Measurements from ENCODE around the gene ARHGAP18.

Gene ARHGAP18

DNA sequence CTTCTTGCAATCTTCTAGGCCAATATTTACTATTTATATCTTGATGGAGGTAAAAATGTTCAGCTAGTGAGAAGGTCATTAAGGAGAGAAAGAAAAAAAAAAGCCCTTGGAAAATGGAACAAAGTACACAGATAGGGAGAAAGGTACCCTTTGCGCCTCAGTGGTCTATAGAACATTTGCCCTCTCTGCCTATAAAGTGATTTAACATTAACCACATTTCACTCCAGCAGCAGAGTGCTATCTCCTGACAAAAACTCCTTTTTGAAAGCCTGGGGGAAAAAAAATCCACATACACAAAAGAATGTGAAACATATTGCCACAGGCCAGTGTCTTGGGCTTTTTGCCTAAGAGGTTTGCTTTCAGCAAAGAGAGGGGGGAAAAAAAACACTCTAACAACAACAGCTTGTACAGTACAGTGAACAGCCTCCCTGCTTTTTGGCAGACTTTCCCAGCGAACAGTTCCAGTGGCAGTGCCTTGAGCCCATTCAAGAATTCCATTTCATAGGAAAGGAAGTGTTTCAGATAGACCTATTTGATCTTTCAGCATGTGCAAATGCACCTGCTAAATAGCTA lies 695 bp downstream of the ARHGAP18 start:
- ChIA-PET POLR2A (interaction anchor here (0.9 to 1.6 kb wide), 7 partner anchors 9 to 54 kb away, joined by 3 to 15 read pairs (median 3); no protein-coding TSS in a partner anchor), CTCF (interaction anchor here (0.5 to 1.3 kb wide), 6 partner anchors 10 to 401 kb away, joined by 3 to 5 read pairs (median 4); no protein-coding TSS in a partner anchor)
- no peak for DNase-seq (ENCODE audit: extremely low spot score)
- TF ChIP-seq ELF4 (IDR thresholded peaks at IDR 0.05) = no peak
- TF ChIP-seq HDGF (IDR thresholded peaks at IDR 0.05; ENCODE audit: borderline replicate concordance) = no peak
- no peak for TF ChIP-seq FOXM1 (IDR thresholded peaks at IDR 0.05; ENCODE audit: borderline replicate concordance)
- TF ChIP-seq FOXK2 (IDR thresholded peaks at IDR 0.05) = no peak
- no peak for TF ChIP-seq L3MBTL2 (conservative IDR thresholded peaks at IDR 0.05)
- TF ChIP-seq SUZ12 (IDR thresholded peaks at IDR 0.05) = no peak
- no peak for TF ChIP-seq BHLHE40 (IDR thresholded peaks at IDR 0.05; ENCODE audit: borderline replicate concordance)
- TF ChIP-seq, protein P1, sequence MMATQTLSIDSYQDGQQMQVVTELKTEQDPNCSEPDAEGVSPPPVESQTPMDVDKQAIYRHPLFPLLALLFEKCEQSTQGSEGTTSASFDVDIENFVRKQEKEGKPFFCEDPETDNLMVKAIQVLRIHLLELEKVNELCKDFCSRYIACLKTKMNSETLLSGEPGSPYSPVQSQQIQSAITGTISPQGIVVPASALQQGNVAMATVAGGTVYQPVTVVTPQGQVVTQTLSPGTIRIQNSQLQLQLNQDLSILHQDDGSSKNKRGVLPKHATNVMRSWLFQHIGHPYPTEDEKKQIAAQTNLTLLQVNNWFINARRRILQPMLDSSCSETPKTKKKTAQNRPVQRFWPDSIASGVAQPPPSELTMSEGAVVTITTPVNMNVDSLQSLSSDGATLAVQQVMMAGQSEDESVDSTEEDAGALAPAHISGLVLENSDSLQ (IDR thresholded peaks at IDR 0.05) = no peak
- no peak for TF ChIP-seq NFRKB (IDR thresholded peaks at IDR 0.05)
- no peak for TF ChIP-seq ARNT (IDR thresholded peaks at IDR 0.05)
- no peak for TF ChIP-seq TARDBP (IDR thresholded peaks at IDR 0.05)
- TF ChIP-seq FOXA1 (IDR thresholded peaks at IDR 0.05) = no peak
- TF ChIP-seq LEF1 (IDR thresholded peaks at IDR 0.05; ENCODE audit: borderline replicate concordance) = no peak
- no peak for TF ChIP-seq CTBP1 (IDR thresholded peaks at IDR 0.05; ENCODE audit: borderline replicate concordance)
- no peak for TF ChIP-seq ZNF384 (IDR thresholded peaks at IDR 0.05)
- no peak for TF ChIP-seq SP1 (IDR thresholded peaks at IDR 0.05)

GRCh38 chr6:129708496-129709195 lies 1.3 kb downstream of the ARHGAP18 start:
- TF ChIP-seq FOXA1 (IDR thresholded peaks at IDR 0.05) (no peak), FOXM1 (IDR thresholded peaks at IDR 0.05; ENCODE audit: borderline replicate concordance) (no peak), FOXK2 (IDR thresholded peaks at IDR 0.05) (no peak), NFRKB (IDR thresholded peaks at IDR 0.05) (no peak), BHLHE40 (IDR thresholded peaks at IDR 0.05; ENCODE audit: borderline replicate concordance) (no peak), L3MBTL2 (conservative IDR thresholded peaks at IDR 0.05) (no peak), LEF1 (IDR thresholded peaks at IDR 0.05; ENCODE audit: borderline replicate concordance) (no peak), HDGF (IDR thresholded peaks at IDR 0.05; ENCODE audit: borderline replicate concordance) (no peak), SP1 (IDR thresholded peaks at IDR 0.05) (no peak), CTBP1 (IDR thresholded peaks at IDR 0.05; ENCODE audit: borderline replicate concordance) (no peak), SUZ12 (IDR thresholded peaks at IDR 0.05) (no peak), TARDBP (IDR thresholded peaks at IDR 0.05) (no peak), ELF4 (IDR thresholded peaks at IDR 0.05) (no peak), ZNF384 (IDR thresholded peaks at IDR 0.05) (no peak), ARNT (IDR thresholded peaks at IDR 0.05) (no peak)
- TF ChIP-seq, protein P1 (IDR thresholded peaks at IDR 0.05) = no peak
- DNase-seq (ENCODE audit: extremely low spot score) = no peak
- CTCF ChIA-PET = interaction anchor here (0.5 to 1.3 kb wide), 6 partner anchors 11 to 209 kb away, joined by 3 to 12 read pairs (median 4); no protein-coding TSS in a partner anchor
- POLR2A ChIA-PET = no interaction called here

GRCh38 chr6:129707882-129708495 lies 2.0 kb downstream of the ARHGAP18 start:
- ChIA-PET CTCF (interaction anchor here (0.7 kb wide), 1 partner anchor 20 kb away, joined by 3 read pairs; no protein-coding TSS in a partner anchor), POLR2A (no interaction called here)

DNA sequence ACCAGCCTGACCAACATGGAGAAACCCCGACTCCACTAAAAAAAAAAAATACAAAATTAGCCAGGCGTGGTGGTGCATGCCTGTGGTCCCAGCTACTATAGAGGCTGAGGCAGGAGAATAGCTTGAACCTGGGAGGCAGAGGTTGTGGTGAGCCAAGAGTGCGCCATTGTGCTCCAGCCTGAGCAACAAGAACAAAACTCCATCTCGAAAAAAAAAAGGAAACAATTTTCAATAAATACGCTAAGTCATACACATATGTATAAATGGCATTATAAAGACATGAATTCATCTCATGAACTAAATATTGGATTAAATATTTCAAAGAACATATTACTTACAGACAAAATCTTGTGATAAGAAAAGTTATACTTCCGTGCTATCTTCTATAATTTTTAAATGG lies 2.9 kb downstream of the ARHGAP18 start:
- POLR2A ChIA-PET = no interaction called here
- CTCF ChIA-PET = interaction anchor here (0.7 kb wide), 1 partner anchor 380 kb away, joined by 3 read pairs; no protein-coding TSS in a partner anchor
- DNase-seq (ENCODE audit: extremely low spot score) = no peak
- TF ChIP-seq FOXM1 (IDR thresholded peaks at IDR 0.05; ENCODE audit: borderline replicate concordance) (no peak), TARDBP (IDR thresholded peaks at IDR 0.05) (no peak), LEF1 (IDR thresholded peaks at IDR 0.05; ENCODE audit: borderline replicate concordance) (no peak), L3MBTL2 (conservative IDR thresholded peaks at IDR 0.05) (no peak), ZNF384 (IDR thresholded peaks at IDR 0.05) (no peak), HDGF (IDR thresholded peaks at IDR 0.05; ENCODE audit: borderline replicate concordance) (no peak), NFRKB (IDR thresholded peaks at IDR 0.05) (no peak), SP1 (IDR thresholded peaks at IDR 0.05) (no peak), ELF4 (IDR thresholded peaks at IDR 0.05) (no peak), BHLHE40 (IDR thresholded peaks at IDR 0.05; ENCODE audit: borderline replicate concordance) (no peak), FOXA1 (IDR thresholded peaks at IDR 0.05) (no peak), FOXK2 (IDR thresholded peaks at IDR 0.05) (no peak), ARNT (IDR thresholded peaks at IDR 0.05) (no peak), CTBP1 (IDR thresholded peaks at IDR 0.05; ENCODE audit: borderline replicate concordance) (no peak), SUZ12 (IDR thresholded peaks at IDR 0.05) (no peak)
- TF ChIP-seq, protein P1 (IDR thresholded peaks at IDR 0.05) = no peak

More at GRCh38 chr6:129707882-129708495, 2.0 kb downstream of the ARHGAP18 start:
- TF ChIP-seq ARNT (IDR thresholded peaks at IDR 0.05) (no peak), FOXK2 (IDR thresholded peaks at IDR 0.05) (no peak)
- no peak for DNase-seq (ENCODE audit: extremely low spot score)

DNA sequence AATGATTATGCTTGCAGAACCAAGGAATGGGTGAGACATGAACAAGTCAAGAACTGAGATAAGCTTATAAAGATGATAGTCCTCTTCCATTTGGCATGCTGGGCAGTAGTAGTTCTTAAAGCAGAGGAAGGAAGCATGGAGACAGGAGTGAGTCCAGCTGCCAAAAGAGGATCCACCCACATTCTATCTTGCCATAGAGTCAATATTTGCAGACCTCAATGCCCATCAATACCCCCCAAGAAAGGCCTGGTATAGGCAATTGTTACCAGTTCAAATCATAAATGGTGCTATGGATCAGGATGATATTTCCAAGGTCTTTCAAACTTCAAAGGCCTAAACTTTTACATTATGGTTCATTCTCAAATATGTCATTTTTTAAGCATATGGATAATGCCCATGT lies 4.8 kb downstream of the ARHGAP18 start:
- ChIA-PET CTCF (interaction anchor here (1.6 kb wide), 1 partner anchor 107 kb away, joined by 4 read pairs; no protein-coding TSS in a partner anchor), POLR2A (no interaction called here)
- TF ChIP-seq ARNT (IDR thresholded peaks at IDR 0.05) (no peak), ELF4 (IDR thresholded peaks at IDR 0.05) (no peak), LEF1 (IDR thresholded peaks at IDR 0.05; ENCODE audit: borderline replicate concordance) (no peak), CTBP1 (IDR thresholded peaks at IDR 0.05; ENCODE audit: borderline replicate concordance) (no peak), HDGF (IDR thresholded peaks at IDR 0.05; ENCODE audit: borderline replicate concordance) (no peak), ZNF384 (IDR thresholded peaks at IDR 0.05) (no peak), FOXK2 (IDR thresholded peaks at IDR 0.05) (no peak), NFRKB (IDR thresholded peaks at IDR 0.05) (no peak), FOXM1 (IDR thresholded peaks at IDR 0.05; ENCODE audit: borderline replicate concordance) (no peak)
- no peak for DNase-seq (ENCODE audit: extremely low spot score)
